8988T (cell line): ENCODE results near the gene GCFC2.
"Not testable (repeated sequence)": the region's sequence is repeated elsewhere in the genome, so short reads cannot be mapped to it uniquely, and the experiment has no call there.

Source experiments
- DNase-seq: peaks from one replicate; pipeline ENCODE4 v3.0.0; 2011

Gene GCFC2

DNA sequence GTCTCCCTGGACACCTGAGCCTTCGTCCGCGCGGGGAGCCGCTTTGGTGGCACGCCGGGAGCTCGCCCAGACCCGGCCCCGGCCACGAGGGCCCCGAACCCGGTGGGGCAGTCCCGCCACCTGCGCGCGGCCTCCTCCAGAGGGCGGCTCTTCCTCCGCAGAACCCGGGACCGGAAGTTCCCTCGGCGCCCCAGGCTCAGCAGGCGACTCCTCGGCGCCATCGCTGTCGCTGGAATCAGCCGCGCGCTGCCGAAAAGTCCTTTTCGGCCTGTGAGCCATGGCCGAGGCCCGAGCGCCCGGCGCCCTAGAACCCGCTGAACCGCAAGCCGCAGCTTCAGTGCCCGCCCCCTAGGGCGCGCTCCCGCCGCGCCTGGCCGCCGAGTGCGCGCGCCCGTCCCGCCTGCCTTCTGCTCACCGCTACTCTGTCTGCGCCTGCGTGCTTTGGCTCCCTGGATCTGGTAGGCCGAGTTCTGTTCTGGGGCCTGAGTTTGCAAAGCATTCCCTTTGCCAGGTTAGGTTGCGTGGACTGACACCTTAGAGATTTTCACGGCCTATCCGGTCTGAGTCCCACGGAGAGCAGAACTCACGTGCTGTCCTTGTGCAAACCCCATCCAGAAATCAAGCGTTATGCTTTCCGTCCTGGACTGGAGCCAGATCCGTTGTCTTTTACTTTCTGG is at the start of gene GCFC2:
Gene GCFC2, minus strand, starts transcription at position 339 of the 677 bp plus-strand sequence. Its CDS starts 60 bp downstream, at position 279.
- peak; percentile 84 for DNase-seq

DNA sequence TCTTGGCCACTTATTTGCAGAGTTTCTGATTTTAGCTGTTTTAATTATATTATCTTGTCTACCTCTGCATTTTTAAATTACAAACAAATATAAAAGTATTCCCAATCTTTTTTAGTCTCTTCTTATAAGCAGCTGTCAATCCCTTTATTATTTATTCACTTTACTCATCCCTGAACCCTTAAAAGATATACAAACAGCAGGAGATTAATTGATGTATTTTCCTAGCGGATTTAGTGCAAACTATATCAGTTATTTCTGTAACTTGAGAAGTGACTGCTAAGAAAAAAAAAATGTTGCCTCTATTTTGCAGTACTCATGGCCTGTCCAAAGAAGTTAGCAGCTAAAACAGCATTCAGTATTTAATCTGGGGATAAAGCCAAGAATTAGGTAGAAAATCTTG is 42.1 kb upstream of the GCFC2 start:
- no peak for DNase-seq

DNA sequence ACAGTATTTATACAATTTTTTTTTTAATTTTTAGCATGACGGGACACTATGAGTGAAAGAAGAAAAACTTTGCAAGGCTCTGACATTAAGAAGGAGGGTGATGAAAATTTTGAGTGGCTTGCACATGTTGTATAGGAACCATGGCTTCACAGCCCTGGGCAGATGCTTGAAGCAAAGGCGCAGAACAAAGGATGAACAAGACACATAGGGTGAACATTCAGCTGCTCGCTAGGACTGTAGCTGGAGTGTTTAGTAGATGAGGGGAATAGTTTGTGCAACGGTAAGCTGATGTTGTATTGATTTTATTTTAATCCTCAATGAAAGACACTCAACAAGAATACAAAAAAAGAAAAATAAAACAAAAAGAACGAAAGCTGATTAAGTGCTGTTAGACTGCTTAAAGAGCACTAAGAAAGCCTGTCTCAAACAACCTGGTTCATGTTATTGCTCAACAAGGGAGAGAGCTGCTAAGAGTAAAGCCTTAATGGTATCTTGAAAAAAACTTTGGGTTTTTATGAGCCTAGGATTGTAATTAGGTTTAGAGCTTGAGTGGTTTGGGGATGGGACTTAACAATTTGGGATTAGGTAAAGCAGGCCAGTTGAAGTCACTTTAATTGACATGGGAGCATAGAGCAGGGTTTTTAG is 41.2 kb upstream of the GCFC2 start:
- DNase-seq = no peak

DNA sequence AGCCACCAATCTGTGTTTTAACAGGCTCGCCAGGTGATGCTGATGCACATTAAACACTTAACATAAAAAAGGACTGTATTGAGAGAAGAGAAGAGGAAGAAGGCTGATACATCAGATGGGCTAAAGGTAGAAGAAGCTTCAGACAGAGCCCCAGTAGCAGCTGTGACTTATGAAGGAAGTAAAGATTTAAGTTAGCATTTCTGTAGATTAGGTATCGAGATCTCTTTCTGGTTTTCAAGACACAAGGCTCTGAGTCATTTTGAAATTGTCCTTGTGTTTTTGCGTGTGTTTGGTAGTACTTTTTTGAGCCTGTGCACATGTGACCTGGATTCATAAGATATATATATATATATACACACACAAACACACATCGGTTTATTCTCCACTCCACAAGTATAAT is 40.6 kb upstream of the GCFC2 start:
- no peak for DNase-seq

DNA sequence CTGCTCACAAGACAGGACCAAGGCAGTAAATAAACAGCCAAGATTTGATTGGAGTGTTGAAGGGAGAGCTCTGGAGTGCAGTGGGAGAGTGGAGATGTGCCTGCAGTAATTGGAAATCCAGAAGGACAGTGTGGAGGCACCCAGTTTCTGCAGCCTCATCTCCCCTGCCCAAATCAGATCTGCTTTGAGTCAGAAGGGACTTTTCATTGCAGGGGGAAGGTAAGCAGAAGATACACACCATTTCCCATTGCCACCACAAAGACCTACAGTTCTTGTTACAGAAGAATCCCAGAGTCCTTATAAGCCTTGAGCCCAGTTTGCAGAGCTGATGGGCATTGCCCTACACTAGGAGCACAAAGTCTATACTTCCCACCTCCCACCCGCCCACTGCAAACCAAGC is 27.2 kb upstream of the GCFC2 start:
- no peak for DNase-seq

DNA sequence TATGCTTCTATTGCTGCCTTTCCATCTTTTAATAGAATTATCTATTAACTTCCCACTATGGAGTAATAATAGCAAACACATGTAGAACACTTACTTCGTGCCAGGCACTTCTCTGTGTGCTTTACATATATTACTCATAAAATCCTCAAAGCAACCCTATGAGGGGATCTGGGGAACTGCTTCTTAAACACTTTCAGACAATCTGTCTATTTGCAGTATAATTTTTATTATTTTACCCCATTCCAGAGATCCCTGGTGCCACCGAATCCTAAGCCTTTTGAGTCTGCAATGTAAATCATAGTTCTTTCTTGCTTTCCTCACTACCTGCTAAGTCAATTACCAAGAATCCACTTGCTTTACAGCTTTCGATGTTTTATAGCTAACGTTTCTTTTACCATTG is 25.6 kb upstream of the GCFC2 start:
- no peak for DNase-seq

DNA sequence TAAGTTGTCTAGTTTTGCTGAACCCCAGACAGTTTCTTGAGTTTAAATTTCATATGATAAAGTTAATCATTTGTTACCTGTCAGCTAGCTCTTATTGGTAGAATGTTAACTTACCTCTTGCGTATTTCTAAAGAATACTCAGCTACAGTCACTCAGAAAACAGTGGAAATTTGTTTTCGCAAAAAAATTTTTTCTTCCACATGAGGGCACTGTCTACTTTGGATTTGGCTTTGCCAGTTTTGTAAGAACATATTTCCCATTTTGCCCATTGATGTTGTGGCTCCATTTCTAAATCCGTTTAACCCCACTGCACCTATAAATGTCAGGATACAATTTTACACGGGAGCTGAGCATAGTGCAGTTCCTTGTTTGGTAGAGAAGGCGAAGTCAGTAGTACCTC is 19.1 kb upstream of the GCFC2 start:
- no peak for DNase-seq

DNA sequence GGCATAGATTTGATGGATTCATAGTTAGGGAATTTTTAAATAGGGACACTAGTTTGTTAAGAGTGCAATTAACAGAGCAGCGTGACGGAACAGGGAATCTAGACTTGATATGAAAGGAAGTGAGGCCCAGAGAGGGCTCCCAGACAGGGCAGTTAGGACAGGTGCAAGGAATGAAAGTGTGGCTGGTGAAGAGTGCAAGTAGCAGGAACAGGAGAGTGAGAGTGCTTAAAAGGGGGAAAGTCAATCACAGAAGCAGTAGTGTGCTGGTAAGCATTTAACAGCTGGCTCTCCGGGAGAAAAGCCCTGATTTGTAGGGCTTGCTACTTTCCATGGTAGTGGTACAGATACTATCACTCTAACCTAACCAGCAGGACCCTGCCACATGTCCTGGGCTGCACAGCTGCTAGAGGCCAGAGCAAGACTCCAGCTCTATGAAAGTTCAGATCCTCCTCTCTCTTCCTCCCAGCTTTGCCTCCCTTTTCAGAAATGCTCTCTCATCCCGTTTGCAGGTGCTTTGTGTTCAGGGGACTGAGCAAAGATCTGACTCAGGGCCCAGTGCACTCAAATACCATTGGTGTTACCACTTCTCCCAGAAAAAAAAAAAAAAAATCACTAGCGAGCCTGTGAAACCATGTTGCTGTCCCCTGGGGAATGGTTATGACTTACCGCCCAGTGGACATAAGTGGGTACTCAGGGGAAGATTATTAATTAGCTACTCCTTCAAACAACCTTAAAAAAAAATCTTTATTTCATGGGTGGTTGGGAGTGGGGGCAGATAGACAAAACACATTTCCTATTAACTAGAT is 18.1 kb upstream of the GCFC2 start:
- DNase-seq = no peak

DNA sequence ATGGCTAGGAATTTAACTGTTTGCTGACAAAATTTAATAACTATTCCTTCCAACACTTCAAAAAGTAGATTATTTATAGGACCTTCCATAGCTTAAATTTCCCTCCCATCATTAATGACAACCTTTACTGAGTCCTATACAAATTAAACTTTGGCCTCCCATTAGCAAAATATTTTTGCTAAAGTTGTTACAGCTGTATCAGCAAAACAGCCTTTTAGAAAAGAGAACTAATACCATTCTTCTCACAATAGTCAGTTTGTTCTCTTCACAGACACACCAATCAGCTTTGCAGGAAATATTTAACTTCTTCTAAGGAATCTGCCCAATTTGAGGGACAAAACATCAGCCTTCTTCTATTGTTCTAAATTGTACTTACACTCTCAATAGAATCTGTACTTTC is 12.0 kb upstream of the GCFC2 start:
- DNase-seq = no peak

DNA sequence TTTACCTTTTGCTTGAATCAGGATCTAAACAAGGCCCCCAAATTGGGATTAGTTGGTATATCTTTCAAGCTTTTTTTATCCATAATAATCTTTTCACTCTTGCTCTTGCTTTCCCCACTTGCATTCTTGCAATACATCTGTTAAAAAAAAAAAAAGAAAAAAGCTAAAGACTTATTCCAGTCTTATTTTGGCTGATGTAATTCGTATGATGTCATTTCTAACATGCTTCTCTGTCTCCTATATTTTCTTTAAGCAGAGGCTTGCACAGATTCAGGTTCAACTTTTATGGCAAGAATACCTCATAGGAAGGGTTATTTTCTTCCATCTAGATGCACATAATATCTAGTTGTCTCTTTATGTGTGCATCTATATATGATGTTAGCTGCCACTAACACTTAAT is 9.8 kb upstream of the GCFC2 start:
- no peak for DNase-seq

DNA sequence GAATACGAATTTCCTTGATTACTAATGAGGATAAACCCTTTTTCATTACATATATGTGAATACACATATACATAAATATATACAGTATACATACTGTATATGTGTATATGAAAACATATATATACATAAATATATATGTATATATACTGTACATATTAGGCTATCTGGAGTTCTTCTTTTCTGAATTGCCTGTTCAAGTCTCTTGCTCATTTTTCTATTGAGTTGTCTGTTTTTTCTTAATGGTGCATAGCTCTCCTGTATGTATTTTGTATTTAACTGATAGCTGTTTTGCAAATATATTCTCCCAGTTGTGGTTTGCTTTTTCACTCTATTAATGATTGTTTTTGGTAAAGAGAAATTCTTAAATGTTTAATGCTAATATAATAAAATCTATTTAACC is 8.9 kb upstream of the GCFC2 start:
- DNase-seq = no peak

DNA sequence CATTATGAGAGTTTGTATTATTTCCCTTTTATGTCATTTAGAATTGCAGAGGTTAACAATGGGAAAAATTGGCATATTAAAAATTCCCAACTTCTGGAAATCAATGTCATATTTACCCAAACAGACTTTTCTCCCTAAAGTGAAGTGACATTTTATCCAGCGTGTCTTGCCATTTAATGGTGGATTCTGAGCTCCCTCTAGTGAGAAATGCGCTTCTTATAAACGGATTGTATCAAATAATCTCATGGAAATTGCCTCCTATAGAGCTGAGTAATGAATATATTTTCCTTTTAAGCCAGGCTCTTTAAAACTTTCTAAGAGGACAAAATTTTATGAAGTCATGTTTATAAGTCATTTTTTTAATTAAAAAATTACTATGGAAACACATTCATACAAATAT is 5.7 kb upstream of the GCFC2 start:
- DNase-seq = no peak

DNA sequence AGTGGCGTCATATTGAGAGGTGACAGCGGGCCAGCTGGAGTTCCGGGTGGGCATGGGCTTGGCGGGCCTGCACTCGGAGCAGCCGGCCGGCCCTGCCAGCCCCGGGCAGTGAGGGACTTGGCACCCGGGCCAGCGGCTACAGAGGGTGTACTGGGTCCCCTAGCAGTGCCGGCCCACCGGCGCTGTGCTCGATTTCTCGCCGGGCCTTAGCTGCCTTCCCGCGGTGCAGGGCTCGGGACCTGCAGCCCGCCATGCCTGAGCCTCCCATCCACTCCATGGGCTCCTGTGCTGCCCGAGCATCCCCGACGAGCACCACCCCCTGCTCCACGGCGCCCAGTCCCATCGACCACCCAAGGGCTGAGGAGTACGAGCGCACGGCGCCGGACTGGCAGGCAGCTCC is 875 bp upstream of the GCFC2 start:
- not testable (repeated sequence) for DNase-seq

DNA sequence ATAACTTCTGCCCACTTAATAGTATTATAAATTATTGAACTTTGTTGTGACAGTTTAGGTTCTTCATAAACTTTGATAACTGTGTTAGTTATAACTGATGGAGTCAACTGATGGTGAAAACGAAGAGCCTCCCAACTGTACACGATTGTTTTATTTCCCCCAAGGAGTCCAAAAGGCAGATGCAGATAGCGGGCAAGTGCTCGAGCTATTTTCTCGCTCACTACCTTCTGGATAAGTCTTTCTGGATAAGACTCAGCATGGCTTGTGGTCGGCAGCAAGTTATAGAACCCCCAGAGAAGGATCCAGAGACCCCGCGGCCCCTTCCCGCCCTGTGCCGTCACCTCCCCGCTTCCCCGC is 517 bp downstream of the GCFC2 start:
- DNase-seq = peak; percentile 24

DNA sequence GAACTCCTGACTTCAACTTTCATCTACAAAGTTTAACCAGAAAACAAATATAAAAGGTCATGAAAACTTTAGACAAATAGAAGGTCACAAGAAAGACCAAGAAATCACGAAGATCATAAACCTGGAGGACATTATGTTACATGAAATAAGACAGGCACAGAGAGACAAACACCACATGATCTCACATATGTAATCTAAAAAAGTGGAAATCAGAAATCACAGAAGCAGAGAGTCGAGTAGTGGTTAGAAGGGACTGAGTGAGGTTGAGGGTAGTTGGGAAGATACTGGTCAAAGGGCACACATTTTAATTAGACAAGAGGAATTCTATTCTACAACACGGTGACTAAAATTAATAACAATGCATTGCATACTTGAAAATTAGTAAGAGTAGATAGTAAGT is 1.4 kb downstream of the GCFC2 start:
- DNase-seq = no peak

DNA sequence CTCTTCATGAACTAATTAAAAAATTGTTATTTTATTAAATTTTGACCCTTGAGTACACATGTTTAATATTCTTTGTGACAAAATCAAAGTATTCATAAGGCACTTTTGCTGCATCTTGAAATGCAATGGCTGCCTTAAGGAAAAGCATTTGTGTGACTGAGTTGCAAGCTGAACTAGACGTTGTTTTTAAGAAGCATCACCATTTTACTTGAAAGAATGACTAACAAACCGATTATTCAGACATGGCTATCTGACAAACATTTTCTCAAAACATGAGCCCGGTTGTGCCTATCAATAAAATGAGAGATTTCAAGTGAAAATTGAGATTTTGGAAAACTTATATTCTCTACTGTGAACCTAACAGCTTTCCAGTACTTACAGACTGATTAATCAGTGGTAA is 2.8 kb downstream of the GCFC2 start:
- no peak for DNase-seq

DNA sequence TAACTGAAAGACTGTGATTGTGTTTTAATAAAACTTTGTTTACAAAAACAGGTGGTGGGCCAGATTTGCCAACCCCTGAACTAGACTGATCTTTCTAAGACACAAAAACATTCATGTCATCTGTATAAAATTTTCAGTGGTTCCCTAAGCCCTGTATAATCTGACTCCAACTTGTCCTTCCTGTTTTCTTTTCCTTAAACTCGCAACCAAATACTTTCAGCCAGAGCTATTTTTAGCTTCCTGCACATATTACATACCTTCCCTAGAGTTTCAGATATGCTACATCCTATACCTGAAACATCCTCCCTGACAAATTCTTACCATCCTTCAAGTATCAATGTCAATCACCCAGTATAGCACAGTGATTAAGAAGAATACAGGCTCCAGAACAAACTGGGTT is 4.8 kb downstream of the GCFC2 start:
- DNase-seq = no peak

DNA sequence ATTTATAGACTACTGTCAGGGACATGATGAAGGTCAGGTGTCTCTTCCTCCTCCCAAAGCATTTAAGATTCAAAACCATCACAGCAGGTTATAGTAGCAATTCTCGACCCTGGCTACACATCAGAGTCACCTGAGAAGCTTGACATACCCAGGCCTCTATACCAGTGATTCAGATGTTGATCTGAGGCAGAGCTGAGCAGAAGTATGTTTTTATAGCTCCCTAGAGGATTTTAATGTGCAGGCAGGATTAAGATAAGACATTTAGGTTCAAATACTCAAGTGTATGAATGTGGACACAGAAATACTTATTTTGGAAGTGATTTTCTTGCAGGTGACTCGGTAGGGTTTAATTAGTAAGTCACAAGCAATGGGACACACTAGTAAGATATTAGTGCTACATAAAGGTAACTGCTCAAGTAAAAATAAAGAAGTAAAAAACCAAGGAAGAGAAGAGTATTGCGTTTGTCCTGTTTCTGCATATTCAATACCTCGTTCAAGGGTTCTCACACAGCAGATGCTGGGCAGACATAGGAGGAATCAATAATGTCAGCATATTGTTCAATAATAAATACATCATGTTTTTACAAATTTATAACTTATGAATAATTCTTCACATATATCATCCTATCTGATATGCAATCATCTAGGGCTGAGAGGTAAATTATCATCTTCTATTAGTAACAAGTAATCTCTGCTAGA is 7.0 kb downstream of the GCFC2 start:
- no peak for DNase-seq

DNA sequence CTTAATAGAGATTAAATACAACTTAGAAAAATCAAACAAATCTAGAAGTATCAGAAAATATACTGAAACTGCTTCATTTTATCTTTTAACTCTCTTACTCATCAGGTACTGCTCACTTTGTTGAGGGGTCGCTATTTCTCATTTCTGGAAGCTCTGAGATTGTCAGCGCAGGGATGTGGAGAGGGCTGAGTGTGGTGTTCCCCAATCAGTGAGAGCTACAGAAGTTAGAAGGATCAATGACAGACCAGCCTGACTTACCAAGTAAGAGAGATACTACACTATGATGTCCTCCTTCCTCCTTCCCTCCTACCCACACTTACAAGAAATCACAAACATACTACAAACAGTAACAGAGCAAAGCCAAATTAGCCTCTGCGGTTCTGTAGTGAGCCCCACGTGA is 8.1 kb downstream of the GCFC2 start:
- DNase-seq = no peak

DNA sequence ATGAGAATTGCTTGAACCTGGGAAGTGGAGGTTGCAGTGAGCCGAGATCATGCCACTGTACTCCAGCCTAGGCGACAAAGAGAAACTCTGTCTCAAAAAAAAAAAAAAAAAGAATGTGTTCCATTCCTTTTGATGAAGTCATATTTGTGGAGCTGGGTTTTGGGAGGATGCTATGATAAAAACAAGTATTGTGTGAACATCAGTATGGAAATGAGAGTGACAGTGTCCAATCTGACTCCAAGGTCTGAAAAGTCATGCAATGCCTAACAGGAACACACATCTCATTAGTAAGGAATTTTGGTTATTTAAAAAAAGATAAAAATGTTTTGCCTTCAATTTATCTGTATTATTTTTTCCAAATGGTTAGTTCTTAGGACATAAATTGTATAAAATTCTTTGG is 11.8 kb downstream of the GCFC2 start:
- DNase-seq = no peak

DNA sequence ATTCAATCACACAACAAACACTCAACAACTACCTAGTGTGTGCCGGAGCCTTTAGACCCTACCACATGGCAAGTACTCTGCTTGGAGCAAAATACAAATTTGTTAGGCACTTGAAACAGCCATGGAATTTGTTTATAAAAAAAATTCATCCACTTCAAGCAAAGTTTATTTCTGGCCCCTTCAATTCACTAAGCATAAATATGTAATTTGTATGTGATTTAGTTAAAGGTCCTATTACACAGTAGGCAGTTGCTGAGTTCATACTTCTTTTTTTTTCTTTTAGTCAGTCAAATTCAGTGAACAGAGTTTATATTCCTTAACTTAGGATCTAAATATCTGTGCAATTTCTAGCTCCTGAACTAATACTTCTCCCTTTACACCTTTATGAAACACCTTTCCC is 22.5 kb downstream of the GCFC2 start:
- no peak for DNase-seq

DNA sequence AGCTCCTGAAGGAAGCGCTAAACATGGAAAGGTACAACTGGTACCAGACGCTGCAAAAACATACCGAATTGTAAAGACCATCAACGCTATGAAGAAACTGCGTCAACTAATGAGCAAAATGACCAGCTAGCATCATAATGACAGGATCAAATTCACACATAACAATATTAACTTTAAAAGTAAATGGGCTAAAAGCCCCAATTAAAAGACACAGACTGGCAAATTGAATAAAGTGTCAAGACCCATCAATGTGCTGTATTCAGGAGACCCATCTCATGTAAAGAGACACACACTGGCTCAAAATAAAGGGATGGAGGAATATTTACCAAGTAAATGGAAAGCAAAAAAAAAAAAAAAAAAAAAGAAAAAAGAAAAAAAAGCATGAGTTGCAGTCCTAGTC is 27.3 kb downstream of the GCFC2 start:
- DNase-seq = not testable (repeated sequence)

DNA sequence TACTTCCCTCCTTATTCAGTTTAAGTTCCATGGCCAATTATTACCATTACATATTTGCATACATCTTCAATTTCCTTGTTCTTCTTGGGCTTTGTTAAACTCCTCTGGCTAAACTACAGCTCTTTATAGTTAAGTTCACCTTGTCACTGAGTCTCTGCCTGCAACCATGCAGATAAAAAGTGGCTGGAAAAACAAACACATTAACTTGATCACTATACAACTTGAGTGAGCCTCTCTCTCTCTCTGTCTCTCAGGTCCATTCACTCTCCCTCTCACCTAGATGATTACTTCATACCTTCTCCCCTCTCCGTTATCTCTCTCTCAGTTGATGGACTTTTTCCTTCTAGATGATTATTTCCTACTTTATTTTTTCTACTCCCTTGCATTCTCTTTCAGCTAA is 30.3 kb downstream of the GCFC2 start:
- no peak for DNase-seq

DNA sequence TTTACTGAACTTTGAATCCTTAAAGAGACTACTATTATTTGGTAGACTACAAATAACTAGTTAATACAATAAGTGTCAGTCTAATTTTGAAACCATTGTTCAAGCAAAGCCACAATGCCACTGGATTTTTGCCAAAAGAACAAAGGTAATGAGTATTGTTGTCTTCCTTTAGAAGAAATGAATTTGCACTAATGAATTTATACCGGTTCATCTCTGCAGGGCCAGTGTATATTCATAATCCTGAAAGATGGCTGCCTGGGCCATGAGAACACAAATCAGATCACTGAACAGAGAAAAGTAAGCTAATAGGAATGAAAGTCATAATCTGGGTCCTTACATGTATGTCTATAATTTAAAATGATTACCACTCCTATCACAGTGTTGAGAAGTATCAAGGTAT is 31.2 kb downstream of the GCFC2 start:
- DNase-seq = no peak
